DMS114 treated with DMSO at 0.1 percent for 48 hours (cell line): Measurements from ENCODE around the gene TTC28.

Experiments
- DNase-seq: peaks from one replicate; lab custom pipeline; 2025; ENCODE audit not compliant: unreplicated experiment; lab: John Stamatoyannopoulos, UW

The TTC28 gene

DNA sequence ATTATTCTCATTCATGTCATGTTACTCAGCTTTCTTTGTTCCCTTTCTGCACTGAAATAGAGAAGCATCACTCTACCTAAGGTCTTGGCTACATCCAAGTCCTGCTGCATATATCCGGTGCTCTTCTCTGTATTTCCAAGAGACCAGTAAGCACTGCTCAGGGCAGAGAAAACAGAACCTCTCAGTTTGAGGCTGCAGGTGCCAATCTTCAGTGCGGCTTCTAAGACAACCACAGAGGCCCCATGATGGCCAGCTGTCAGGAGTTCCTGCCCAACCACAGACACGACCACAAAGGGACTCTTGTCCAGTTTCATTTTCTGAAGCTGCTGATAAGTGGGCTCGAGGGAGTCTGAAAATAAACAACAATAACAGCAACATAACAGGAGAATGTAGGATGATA lies 382.1 kb downstream of the TTC28 start:
- no peak for DNase-seq

- no peak for DNase-seq
Measured at GRCh38 chr22:28296452-28296851, 383.2 kb downstream of the TTC28 start.

- no peak for DNase-seq
Measured at GRCh38 chr22:28283068-28283654, 396.5 kb downstream of the TTC28 start.

- DNase-seq, result no peak
Measured at GRCh38 chr22:28282405-28283067, 397.1 kb downstream of the TTC28 start.

DNA sequence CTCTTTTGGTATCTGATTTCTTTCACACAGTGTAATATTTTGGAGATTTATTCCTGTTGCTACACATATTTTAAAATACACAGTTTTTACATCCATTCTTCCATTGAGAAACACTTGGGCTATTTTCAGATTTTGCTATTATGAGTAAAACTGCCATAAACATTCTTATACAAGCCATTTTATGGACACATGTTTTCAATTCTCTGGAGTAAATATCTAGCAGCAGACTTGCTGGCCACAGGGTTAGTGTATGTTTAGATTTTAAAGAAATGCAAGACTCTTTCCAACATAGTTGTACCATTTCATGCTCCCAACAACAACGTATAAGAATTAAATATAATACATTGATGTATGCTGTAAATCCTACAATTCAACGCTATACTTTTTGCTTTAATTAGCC lies 399.8 kb downstream of the TTC28 start:
- no peak for DNase-seq

DNA sequence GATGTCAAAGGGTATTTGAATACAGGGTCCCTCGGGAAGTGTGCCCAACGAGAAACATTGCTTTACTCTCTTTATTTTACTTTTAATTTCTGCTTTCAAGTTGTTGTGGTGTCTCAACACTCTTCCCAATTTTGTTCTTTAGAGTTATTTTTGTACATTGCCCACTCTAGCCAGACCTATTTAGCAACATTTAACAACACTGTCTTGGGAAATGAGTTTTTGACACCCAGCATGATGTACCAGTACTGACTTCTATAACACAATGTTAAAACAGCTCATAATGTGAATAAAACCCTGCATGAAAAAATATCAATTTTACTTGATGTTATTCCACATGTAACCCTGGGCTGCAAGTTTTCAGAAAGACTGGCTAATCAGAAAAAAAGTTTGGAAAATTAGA lies 410.4 kb downstream of the TTC28 start:
- no peak for DNase-seq

DNA sequence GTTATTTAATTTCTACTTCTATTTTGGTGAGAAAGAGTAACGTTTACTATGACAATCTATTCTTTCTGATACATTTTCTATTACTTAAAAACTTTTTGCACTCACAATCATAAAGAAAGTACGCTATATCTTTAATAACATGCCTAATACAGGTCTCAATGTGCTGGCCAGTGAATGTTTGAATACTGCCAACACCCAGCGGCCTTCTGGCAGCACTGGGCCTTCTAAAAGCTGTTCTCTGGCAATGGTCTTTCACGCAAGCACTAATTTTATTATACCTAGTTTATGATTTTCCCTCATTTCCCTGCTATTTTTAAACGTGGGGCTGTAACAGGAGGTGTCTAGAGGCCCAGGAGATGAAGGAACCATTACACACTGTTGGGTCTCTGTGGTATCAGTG lies 410.8 kb downstream of the TTC28 start:
- no peak for DNase-seq

DNA sequence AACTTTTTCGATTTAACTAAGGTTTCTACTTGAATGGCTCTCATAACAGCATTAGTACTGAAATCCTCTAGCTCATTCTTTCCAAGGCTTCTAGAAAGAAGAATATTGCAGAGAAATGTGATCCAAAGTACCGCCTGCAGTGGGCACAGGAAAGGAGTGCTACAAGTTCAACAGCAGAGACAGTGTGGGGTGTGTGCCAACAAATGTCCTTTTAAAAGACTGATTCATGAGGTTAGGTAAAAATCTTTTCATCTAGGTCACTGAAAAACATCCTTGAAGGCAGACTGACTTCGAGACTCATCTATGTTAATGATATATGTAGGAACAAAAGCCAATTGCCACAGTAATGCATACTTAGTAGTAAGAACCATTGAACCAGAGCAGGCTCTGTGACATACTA lies 411.5 kb downstream of the TTC28 start:
- DNase-seq, result no peak

DNA sequence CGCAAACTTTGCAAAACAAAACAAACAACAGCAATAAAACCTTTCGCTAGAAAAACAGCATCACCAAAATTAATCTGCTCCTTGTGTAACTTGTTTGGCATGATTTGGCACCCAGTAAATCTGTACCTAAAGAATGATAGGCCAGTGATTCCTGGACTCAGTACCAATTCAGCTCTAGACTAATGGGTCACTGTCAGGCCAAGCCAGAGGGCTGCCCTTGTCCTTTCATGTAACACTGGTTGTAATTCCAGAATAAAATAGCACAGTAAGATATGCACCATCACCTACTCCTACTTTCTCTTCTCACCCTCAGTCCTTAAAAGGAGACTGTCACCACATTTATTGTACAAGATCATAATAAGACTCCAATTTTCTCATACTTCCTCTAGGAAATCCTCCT lies 419.0 kb downstream of the TTC28 start:
- DNase-seq, result no peak

GRCh38 chr22:28259774-28260312 lies 419.8 kb downstream of the TTC28 start:
- DNase-seq, result no peak

DNA sequence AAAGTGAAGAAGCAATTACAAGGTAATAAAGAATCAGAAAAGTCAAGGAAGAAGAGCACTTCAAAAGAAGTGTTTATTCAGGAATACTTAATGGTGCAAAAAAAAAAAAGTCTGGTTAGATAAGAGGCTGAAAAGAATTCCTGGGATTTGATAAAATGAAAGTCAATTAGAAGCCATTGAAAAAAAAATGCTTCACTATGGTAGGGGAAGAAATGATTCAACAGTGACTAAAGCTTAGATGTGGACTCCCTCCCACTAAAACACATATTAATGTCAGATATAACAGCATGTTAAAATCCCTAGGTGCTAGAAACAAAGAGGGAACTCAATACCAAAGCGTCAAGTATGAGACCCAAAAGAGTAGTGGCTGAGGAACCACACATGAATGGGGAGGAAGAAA lies 425.2 kb downstream of the TTC28 start:
- DNase-seq, result no peak

DNA sequence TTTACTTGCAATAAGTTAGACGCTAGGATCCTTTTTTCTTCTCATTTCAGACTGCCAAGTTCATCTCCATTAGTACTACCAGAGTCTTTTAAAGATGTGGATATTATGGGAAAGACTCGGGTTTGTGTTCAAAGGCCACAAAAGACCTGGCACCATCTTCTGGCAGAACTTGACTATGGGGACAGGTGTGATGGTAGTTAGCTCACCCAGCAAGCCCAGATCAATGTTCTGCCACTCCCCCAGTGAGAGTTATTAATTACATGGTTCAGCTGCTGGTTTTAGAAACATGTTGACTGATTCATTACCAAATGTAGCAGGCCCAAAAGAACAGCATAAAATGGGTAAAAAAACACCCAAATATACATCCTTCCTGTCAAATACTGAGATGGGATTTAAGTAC lies 427.1 kb downstream of the TTC28 start:
- DNase-seq, result no peak

DNA sequence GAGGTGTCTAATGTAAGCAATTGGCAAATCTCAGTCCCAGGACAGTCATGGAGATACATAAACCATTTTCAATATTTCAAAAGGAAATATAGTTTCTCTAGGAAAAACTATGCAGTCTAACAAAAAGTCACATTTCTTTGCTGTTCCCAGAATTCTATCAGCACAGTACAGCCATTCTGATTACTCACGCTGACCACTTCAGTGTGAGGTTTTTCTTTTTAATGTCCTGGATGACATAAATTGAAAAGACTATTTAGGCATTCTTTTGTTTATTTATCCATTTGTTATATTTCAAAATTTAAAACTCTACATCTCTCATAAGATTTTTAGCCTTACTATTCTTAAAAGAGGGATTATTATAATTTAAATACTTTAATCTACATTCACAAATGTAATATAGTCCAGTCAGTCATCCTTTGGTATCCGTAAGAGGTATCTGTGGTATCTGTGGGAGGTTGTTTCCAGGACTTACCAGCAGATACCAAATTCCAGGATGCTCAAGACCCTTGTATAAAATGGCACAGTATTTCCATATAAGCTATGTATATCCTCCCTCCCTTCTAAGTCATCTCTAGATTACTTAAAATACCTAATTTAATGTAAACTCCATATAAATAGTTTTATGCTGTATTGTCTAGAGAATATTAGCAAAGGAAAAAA lies 429.5 kb downstream of the TTC28 start:
- no peak for DNase-seq

DNA sequence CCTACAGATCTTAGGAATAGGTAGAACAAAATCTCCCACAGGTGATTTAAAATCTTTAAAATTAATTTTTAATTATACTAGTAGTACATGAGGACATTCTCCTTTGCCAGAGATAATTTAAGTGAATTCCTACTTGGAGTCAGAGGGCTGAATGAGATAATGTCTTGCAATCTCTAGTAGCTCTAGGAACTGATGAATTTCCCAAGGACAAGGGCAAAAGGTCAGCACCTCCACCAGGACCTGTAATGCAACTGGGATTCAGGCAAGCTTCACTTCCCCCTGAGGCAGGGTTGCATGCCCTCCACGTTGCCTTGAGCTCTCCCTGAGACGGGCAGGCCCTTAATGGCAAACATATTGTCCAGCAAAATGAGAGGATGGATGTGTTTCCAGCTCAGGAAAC lies 430.2 kb downstream of the TTC28 start:
- no peak for DNase-seq

DNA sequence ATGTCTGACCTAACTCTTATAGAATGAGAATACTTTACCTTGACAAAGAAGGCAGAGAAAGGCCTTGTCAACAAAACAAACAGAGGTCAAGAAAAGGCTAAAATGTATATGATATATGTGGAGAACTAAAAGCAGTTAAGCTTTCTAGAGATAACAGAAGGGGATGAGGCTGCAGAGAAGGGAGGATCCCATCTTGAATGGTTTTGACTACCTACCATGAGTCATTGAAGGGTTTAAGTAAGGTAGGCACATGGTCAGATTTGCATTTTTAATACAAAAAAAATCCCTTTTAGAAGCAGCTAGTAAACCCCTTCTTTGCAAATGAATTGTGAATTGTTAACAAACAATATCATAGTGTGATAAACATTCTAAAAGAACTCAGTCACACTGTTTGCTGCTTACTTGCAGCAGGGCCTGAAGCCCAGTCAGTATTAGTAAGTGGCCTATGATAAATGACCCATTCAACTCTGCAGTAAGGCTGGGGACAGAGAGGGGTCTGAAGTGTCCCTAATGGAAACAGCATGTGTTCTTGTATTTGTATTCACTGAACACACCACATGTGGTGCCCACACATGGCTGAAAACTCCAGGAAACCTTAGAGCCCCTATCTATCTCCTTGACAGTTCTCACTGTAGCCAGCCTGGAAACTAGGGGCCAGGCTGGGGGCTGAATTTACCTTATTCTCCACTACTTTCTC lies 431.8 kb downstream of the TTC28 start:
- no peak for DNase-seq

- DNase-seq, result no peak
Measured at GRCh38 chr22:28247136-28247535, 432.5 kb downstream of the TTC28 start.

GRCh38 chr22:28246397-28246796 lies 433.2 kb downstream of the TTC28 start:
- no peak for DNase-seq

DNA sequence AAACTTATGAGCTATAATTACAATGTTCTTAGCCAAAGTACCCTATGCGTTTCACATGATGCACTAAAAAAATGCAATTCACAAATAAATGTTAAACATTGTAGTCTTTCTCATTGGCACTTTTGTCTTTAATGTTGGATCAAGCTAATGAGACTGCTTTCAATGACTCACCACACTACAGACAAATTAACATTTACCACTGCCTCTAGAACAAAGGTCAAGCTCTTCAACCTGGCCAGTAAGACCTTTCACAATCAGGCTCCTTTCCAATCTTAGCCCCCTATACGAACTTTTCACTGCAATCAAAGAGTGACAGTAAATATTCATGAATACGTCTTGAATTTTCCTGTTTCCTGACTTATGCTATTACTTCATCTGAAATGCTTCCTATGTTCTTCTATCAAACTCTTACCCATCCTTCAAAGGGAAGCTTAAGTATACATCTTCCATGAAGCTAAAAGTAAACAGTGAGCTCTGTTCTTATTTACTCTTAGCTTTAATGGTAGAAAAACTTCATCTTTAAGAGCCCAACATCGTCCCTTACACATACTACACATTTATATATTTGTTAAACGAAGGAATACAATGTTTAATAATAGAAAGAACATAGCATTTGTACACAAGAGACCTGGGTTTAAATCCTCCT lies 433.9 kb downstream of the TTC28 start:
- no peak for DNase-seq

DNA sequence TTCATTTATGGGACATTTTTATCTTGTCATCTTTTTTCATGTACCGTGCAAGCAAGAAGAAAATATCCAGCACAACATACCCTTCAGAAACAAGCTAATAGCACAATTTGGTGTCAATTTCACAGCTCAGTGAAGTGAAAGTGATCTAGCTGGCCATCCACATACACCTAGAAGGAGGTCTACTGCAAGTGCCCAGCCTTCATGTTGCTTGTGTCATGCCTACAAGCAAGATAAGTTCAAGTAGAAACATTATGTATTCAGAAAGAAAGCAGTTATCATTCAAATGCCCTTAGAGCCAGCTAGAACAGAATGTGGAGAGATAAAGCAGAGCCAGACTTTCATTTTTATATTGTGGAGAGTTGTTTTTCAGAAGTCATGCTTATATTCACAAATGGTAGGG lies 434.9 kb downstream of the TTC28 start:
- DNase-seq, result no peak

- DNase-seq, result no peak
Measured at GRCh38 chr22:28243539-28243938, 436.1 kb downstream of the TTC28 start.

- DNase-seq, result no peak
Measured at GRCh38 chr22:28241656-28242290, 437.9 kb downstream of the TTC28 start.
